ENCODE measurements around the gene NOX4.
"Not testable (repeated sequence)": the region's sequence is repeated elsewhere in the genome, so short reads cannot be mapped to it uniquely, and the experiment has no call there.

Gene NOX4

DNA sequence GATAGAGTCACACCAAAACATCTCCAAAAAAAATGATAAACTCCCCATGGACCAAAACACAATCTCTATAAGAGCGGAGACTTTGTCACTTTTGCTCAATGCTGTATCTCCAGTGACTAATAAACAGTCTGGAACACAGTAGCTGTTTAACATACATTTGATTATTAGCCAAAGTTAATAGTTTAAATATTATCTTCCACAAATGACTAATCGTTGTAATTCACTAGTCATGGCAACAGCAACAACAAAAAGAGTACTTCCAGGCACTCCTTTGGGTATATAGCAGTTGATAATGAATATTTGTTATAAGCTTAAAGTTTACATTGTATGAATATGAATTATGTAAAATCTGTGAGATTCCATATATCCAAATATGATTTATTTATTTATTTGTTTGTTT, 121.8 kb downstream of the NOX4 start:
- not testable (repeated sequence) for H3K4me3 ChIP-seq; DNase-seq (ENCODE audit: low spot score); H3K27ac ChIP-seq

DNA sequence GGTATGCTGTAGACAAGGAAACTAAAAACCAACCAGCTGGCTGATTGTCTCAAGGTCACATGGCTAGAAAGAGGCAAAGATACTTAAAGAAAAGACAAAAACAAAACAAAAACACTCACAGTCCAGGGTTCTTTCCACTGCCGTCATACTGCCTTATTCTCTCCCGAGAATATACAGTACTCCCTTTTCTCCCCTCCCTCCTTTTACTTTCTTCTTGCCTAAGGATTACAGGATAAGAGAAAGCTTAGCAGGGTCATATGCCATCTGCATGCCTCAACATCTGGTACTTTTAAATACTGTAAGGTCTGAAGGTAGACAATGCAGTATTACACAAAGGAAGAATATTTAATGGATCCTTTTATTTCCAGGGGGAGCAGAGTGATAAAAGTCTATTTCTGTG, 126.3 kb downstream of the NOX4 start:
- not testable (repeated sequence) for H3K27ac ChIP-seq; DNase-seq (ENCODE audit: low spot score); H3K4me3 ChIP-seq

DNA sequence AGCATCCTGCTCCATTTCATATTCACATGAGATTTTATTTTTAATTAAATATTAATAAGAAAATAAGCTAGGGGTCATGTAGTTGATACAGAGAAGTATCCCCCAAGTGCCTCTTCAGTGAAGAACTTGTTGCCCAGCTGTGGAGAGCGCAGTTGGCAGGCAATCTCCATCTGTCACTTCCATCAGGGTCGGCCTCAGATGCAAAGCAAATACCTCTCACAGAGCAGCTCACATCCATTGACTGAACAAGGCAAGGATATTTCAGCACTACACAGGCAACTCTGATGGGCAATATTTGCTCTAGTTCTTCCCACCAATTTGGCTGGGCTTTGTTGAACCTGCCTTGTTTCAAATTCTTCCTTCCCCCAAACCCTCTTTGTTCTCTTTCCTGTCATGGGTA, 129.4 kb downstream of the NOX4 start:
- no peak overlapping the region for H3K4me3 ChIP-seq
- no peak overlapping the region for H3K27ac ChIP-seq
- TF ChIP-seq, protein P1, sequence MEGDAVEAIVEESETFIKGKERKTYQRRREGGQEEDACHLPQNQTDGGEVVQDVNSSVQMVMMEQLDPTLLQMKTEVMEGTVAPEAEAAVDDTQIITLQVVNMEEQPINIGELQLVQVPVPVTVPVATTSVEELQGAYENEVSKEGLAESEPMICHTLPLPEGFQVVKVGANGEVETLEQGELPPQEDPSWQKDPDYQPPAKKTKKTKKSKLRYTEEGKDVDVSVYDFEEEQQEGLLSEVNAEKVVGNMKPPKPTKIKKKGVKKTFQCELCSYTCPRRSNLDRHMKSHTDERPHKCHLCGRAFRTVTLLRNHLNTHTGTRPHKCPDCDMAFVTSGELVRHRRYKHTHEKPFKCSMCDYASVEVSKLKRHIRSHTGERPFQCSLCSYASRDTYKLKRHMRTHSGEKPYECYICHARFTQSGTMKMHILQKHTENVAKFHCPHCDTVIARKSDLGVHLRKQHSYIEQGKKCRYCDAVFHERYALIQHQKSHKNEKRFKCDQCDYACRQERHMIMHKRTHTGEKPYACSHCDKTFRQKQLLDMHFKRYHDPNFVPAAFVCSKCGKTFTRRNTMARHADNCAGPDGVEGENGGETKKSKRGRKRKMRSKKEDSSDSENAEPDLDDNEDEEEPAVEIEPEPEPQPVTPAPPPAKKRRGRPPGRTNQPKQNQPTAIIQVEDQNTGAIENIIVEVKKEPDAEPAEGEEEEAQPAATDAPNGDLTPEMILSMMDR (IDR thresholded peaks at IDR 0.05): no peak
- no peak for DNase-seq (ENCODE audit: low spot score)

DNA sequence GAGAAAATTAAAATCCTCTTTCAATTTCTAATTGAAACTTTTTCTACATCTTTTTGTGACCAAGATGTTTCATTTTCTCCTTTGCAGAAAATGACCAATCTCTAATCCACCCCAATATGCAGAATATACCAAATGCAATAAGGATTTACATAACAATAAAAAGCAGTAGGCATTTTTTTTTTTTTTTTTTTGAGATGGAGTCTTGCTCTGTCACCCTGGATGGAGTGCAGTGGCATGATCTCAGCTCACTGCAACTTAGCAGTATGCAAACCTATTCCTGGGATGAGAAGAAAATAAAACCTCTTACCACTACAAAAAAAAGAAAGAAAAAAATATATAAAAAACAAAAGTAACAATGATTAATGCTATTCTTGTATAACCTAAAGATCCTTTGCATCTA, 132.0 kb downstream of the NOX4 start:
- not testable (repeated sequence) for H3K4me3 ChIP-seq; DNase-seq (ENCODE audit: low spot score); H3K27ac ChIP-seq

DNA sequence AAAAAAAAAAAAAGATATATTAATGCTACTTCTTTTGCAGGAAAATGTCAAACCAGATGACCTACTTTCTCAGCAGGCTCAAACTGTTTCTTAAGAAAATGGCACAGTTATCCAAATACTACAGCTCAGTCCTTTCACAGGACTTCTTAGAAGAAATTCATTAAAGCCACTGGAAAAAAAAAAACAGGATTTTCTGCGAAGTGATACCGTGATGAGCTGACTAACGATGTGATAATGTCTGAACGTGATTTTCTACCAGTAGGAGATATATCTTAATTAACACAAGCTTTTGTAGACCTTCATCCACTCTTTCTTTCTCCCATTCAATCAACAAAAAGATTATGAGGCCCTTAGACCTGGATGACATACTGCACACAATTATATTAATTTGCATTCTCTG, 132.4 kb downstream of the NOX4 start:
- DNase-seq (ENCODE audit: low spot score): no peak
- TF ChIP-seq, protein P1 (IDR thresholded peaks at IDR 0.05): no peak
- H3K27ac ChIP-seq: no peak overlapping the region
- H3K4me3 ChIP-seq: no peak overlapping the region

DNA sequence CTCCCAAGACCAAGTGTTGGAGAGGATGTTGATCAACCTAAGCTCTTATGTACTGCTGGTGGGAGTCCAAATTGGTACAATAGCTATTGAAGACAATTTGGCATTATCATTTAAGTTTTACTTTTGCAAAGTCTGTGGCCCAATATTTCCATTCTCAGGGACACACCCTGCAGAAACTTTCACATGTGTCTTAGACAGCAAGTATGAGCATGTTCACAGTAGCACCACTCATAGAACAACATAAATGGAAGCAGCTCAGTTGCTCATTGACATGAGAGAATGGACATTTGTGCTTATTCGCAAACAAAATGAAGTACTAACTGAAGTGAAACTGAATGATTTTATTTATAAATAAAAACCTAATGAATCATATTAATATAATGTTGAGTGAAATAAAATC, 135.5 kb downstream of the NOX4 start:
- DNase-seq (ENCODE audit: low spot score): no peak
- H3K27ac ChIP-seq: no peak overlapping the region
- no peak overlapping the region for H3K4me3 ChIP-seq
- TF ChIP-seq, protein P1 (IDR thresholded peaks at IDR 0.05): no peak

DNA sequence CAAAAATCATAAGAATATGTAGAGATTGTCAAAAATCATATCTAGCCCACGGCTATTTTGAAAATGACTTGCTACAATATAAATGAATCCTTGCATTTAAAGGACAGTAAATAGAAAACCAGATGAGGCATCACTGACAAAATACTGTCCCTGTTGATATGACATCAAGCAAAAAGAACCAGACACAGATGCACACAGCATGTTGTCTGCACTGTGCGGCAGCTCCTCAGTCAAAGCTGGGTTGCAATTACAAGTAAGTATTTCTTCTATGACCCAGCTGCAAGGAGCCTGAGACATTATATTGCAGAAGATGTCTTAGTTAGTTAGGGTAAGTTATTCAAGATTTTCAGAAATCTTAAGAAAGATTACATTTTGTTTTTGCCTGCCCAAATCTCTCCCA, 136.7 kb downstream of the NOX4 start:
- H3K4me3 ChIP-seq, H3K27ac ChIP-seq: not testable (repeated sequence)

DNA sequence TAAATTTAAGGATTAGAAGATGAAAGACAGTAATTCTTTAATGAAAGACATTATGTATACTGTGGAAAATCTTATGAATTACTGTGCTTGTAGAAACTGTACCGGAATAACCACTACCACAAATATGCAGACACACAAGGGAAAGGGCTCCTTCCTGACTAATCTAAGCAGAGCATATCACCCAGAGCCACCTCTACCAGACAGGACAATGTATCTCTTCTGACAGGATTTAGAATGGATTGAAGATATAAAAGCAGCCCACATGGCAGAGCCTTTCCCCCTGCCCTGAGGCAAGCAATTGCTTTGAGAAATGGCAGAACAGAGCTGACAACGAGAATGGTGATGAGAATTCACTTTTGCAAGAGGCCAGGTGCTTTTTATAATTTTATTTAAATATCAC, 144.1 kb downstream of the NOX4 start:
- Histone ChIP-seq H3K27ac (no peak overlapping the region), H3K4me3 (no peak overlapping the region)
- no peak for DNase-seq (ENCODE audit: low spot score)
- TF ChIP-seq, protein P1 (IDR thresholded peaks at IDR 0.05): no peak

More for the DNA sequence above, 136.7 kb downstream of the NOX4 start:
- not testable (repeated sequence) for DNase-seq (ENCODE audit: low spot score)

DNA sequence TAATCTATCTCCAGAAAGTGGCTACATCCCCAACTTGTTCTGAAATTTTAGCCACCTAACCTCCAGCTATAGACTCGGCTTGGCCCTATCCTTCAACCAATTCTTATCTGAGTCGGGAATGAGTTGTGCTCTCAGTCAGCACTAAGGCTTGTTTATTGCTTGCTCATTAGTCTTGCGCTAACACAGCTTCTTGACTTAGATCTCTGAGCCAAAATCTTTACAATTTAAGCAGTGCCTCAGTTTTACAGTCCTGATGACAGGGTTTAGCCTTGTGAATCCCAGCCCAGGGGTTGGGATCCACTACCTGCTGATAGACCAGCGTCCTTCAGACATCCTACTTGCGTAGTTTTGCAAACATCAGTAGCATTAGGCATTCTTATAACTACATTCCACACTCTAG, 144.6 kb downstream of the NOX4 start:
- DNase-seq (ENCODE audit: low spot score): no peak
- no peak overlapping the region for H3K27ac ChIP-seq
- no peak overlapping the region for H3K4me3 ChIP-seq
- TF ChIP-seq, protein P1 (IDR thresholded peaks at IDR 0.05): no peak

DNA sequence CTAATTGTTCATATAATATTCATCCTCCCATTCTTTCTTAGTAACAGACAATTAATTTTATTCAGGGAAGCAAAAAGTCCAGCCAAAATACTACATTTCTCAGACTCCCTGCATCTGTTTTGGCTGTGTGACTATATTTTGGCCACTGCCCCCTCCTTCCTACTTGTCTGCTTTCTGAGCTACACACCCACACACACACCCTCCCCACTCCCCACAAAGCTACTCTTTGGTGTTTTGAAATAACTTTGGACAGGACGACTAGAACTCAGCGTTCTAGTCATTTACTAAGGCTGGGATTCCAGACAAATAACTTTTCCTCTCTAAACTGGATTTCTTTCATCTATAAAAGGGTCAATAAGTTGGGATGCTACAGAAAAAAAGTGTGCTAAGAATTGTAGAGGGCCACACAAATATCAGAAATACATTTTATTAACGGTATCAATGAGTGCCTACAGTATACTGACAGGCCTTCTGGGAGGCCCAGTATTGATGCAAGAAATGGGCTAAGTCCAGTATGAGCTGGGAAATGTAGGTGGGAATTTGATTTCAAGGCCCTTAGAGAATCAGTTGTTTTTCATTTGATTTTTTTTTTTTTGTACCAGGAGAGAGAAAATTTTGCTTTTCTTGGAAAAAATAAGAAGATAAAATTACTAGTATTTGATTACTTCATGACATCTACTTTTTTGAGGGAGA, 148.1 kb downstream of the NOX4 start:
- peak overlapping the region in 1 of 2 donors; percentile 88 for H3K27ac ChIP-seq
- peak; percentile 75 for DNase-seq (ENCODE audit: low spot score)
- H3K4me3 ChIP-seq: not testable (repeated sequence)

DNA sequence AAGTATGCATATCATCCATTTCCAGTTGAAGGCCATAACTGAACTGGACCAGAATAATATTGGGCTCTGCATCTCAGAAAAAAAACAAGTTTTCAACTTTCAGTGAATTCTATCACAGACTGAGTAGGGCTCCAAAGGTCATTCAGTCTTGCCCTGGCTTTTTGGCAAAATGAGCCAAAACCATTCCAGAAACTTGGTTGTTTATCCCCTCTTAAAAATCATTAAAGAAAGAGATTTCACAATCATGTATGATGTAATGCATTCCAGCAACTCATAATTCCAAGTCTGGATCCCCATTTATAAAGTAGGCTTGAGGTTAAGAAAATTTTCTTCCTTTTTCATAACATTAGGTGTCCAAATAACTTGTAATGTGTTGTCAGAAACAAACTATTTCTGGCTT, 150.7 kb downstream of the NOX4 start:
- H3K4me3 ChIP-seq; DNase-seq (ENCODE audit: low spot score): not testable (repeated sequence)
- peak overlapping the region; percentile 27 to 88 for H3K27ac ChIP-seq

DNA sequence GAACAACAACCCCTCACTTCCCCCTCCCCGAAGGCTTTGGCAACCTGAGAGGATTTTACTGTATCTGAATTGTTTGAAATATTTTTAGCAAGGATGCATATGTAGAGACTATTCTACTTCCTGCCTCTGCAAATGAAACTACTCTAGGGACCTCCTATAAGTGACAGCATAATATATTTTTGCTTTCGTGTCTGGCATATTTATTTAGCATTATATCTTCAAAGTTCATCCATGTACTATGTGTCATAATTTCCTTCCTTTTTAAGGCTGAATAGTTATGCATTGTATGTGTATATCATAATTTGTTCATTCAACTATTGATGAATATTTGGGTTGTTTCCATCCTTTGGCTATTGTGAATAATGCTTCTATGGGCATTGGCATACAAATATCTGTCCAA, 153.1 kb downstream of the NOX4 start:
- DNase-seq (ENCODE audit: low spot score); H3K27ac ChIP-seq; H3K4me3 ChIP-seq: not testable (repeated sequence)

DNA sequence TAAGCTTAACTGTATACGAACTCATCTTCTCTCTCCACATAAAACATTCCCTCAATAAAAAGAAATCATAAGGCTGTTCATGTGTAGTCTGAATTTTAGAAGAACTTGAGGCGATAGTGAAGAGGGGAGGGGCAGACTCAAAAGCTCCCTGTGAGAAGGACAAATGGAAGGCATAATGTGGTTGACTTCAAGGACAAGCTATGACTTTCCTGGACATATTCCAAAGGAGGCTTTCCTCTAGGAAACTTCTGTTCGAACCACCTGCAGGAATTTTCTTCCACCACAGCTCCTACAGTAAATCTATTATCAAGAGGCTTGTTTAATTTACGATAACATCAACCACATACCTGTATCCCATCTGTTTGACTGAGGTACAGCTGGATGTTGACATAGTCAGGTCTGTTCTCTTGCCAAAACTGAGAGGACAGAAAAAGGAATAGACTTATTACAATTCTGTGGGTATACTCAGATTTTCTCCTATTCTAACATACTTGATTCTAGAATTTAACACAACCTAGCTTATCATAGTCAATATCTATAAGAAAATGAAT, 154.0 kb downstream of the NOX4 start:
- not testable (repeated sequence) for H3K27ac ChIP-seq; DNase-seq (ENCODE audit: low spot score); H3K4me3 ChIP-seq

DNA sequence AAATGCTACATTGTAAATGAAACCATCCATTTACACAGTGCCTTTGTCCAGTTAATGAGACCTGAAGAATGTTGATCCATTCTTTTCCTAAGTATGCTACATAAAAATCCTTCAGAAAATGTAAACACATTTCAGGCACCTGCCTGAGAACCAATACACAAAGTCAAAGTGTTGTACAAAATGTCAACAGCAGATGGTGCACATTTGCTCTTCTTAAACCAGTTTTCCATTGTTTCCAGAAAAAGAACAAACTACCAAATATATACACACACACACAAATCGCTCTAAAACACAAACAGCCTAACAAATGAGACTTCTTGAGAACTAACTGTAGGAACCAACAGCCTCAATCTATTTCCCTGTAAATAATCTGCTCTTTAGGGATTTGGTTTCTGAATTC, 157.5 kb downstream of the NOX4 start:
- not testable (repeated sequence) for H3K27ac ChIP-seq; DNase-seq (ENCODE audit: low spot score); H3K4me3 ChIP-seq
